HG02678 (cell line): ENCODE measurements around the gene CES4A.
"Not testable (repeated sequence)": the region's sequence is repeated elsewhere in the genome, so short reads cannot be mapped to it uniquely, and the experiment has no call there.

ENCODE experiments used
- ATAC-seq: cut with Tn5 transposase; IDR thresholded peaks from one replicate; pipeline ENCODE4 v1.9.1; 2021; ENCODE audit warnings: mild to moderate bottlenecking, moderate library complexity; ENCODE audit not compliant: unreplicated experiment

CES4A gene

GRCh38 chr16:67041520-67041919 lies 53.1 kb downstream of the CES4A start:
- not testable (repeated sequence) for ATAC-seq

GRCh38 chr16:67043420-67043819 lies 55.0 kb downstream of the CES4A start:
- no peak for ATAC-seq

- no peak for ATAC-seq
These were observed 62.4 kb downstream of the CES4A start for GRCh38 chr16:67050796-67051195.

- no peak for ATAC-seq
These were observed 64.0 kb downstream of the CES4A start for GRCh38 chr16:67052399-67052798.

- ATAC-seq: no peak
These were observed 65.5 kb downstream of the CES4A start for GRCh38 chr16:67053767-67054334.

GRCh38 chr16:67054901-67055300 lies 66.5 kb downstream of the CES4A start:
- ATAC-seq: no peak

GRCh38 chr16:67055712-67056487 lies 67.5 kb downstream of the CES4A start:
- no peak for ATAC-seq
